ENCODE results near the gene OTUB1. TPM values are rescaled to one million over a fixed set of nuclear protein-coding genes. Genes with fewer than 3 reads are reported as not detected.

Gene OTUB1
- total and polyA plus RNA-seq, 9 of the 15 experiments (the other 6 are each of a cell fraction or from before 2014, with no cell fraction given), result 29.5 to 134 (median 66.1) TPM

DNA sequence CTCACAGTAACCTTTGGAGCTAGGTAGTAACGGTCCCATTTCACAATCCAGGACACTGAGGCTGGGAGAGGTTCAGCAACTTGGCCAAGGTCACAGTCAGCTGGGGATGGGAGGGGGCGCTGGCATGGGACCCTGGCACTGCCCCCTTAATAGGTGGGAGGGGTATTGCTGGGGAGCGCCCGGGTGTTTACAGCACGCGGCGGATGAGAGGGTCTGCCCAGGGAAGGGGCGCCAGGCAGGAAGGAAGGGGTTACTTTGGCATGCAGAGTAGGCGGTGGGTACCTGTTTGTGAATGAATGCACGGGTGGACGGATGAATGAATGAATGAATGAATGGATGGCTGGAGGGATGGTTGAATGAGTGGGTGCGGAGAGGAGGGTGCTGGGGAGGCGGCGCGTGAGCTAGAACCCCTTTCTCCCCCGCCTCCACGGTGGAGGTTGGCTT lies 48.9 kb downstream of the OTUB1 start:
- FAIRE-seq, result no peak
- no peaks in the 10 kb centered on the region for H3K79me2 ChIP-seq (ENCODE audit: control insufficient read depth, insufficient read depth, low read length)
- H3K4me2 ChIP-seq (ENCODE audit: insufficient read depth, low read length), result no peak overlapping the region
- peaks cover 0 to 41% of the 10 kb centered on the region in 2 experiments; a peak in 2 of 5 replicates for H3K4me1 ChIP-seq (replicated peaks in 1 of 2; ENCODE audit: control insufficient read depth in 2 of 2, insufficient read depth in 2 of 2, low read length in 2 of 2)
- H3K4me3 ChIP-seq, result no peak overlapping the region
- no peaks in the 10 kb centered on the region for H3K9me3 ChIP-seq (replicated peaks; ENCODE audit: control insufficient read depth, insufficient read depth, low read depth, low read length)
- H2AFZ ChIP-seq (ENCODE audit: low read depth, low read length), result no peak overlapping the region
- H3K9me1 ChIP-seq (ENCODE audit: control insufficient read depth, insufficient read depth, low read length), result no peaks in the 10 kb centered on the region
- no peak overlapping the region for H3K27ac ChIP-seq (ENCODE audit: extremely low read depth, low read depth, low read length)
- peaks cover 5 to 12% of the 10 kb centered on the region in 2 experiments; a peak in 2 of 5 replicates for H3K27me3 ChIP-seq (ENCODE audit: control insufficient read depth in 2 of 2, insufficient read depth in 2 of 2, low read length in 2 of 2)
- H3K9ac ChIP-seq (ENCODE audit: insufficient read depth in 1 of 2, low read depth in 2 of 2, low read length in 2 of 2), result no peak overlapping the region
- ChIA-PET POLR2A (no interaction called here), CTCF (ENCODE audit: low intra/inter-chr PET ratio) (no interaction called here)
- peaks cover 65% of the 10 kb centered on the region for H4K20me1 ChIP-seq (replicated peaks; ENCODE audit: control insufficient read depth, insufficient read depth, low read length)
- no TSS peak for BruUV-seq (replicated peaks)
- H3K36me3 ChIP-seq (ENCODE audit: control insufficient read depth, insufficient read depth, low read length), result no peaks in the 10 kb centered on the region
- ATAC-seq, result no peak
- intact Hi-C loops (cut with micrococcal nuclease), result no loop called here
- DNase-seq (ENCODE audit: extremely low read depth in 1 of 4, low spot score in 3 of 4), result no peak
- in situ Hi-C loops (cut with MboI), result no loop called here
- 40% methylated on average over 17 of the region's 17 CpGs for WGBS (ENCODE audit: insufficient coverage, low coverage, missing lambda C conversion rate)
- TF ChIP-seq ZNF24 (IDR thresholded peaks at IDR 0.05) (peak; percentile 68; the same call in 1 of the 2 replicates), CREB1 (IDR thresholded peaks at IDR 0.05) (no peak), CREB1 (CRISPR knock-in tag; IDR thresholded peaks at IDR 0.05) (no peak), POLR2G (IDR thresholded peaks at IDR 0.05; ENCODE audit: low read depth, low read length) (no peak)

DNA sequence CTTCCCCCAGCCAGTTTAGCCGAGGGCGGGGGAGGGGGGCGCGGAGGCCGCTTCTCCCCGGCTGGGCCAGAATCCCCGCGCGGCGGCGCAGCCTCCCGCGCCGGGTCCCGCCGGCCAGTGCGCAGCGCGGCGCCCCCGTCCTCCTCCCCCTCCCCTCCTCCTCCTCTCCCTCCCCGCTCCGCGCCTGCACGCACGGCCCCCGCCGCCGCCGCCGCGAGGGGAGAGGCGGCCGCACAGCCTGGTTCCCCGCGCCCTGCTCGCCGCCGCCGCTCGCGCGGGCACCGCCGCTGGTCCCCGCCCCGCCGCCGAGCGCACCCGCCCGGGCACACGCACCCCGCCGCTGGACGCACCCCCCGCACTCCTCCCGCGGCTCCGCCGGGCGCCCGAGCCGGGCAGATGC lies 49.3 kb downstream of the OTUB1 start, which contains the start of gene FLRT1:
Gene FLRT1, plus strand, starts transcription at position 356 of the 400 bp plus-strand sequence. CDS start 80,337 bp downstream, outside the sequence.
- Histone ChIP-seq H3K27ac (ENCODE audit: extremely low read depth, low read depth, low read length) (no peak within 1 kb of the TSS), H3K36me3 (ENCODE audit: control insufficient read depth, insufficient read depth, low read length) (no peaks in the 10 kb centered on the region), H3K9me3 (replicated peaks; ENCODE audit: control insufficient read depth, insufficient read depth, low read depth, low read length) (no peaks in the 10 kb centered on the region), H4K20me1 (replicated peaks; ENCODE audit: control insufficient read depth, insufficient read depth, low read length) (peaks cover 60% of the 10 kb centered on the region), H3K9ac (ENCODE audit: insufficient read depth in 1 of 2, low read depth in 2 of 2, low read length in 2 of 2) (peak within 1 kb of the TSS in 1 of 2 experiments; percentile 65; a peak in 2 of 4 replicates), H3K4me1 (replicated peaks in 1 of 2; ENCODE audit: control insufficient read depth in 2 of 2, insufficient read depth in 2 of 2, low read length in 2 of 2) (peaks cover 0 to 41% of the 10 kb centered on the region in 2 experiments; a peak in 2 of 5 replicates), H3K4me2 (ENCODE audit: insufficient read depth, low read length) (no peak within 1 kb of the TSS), H3K79me2 (ENCODE audit: control insufficient read depth, insufficient read depth, low read length) (no peaks in the 10 kb centered on the region), H3K27me3 (ENCODE audit: control insufficient read depth in 2 of 2, insufficient read depth in 2 of 2, low read length in 2 of 2) (peaks cover 5 to 12% of the 10 kb centered on the region in 2 experiments; a peak in 2 of 5 replicates), H2AFZ (ENCODE audit: low read depth, low read length) (no peak within 1 kb of the TSS), H3K9me1 (ENCODE audit: control insufficient read depth, insufficient read depth, low read length) (no peaks in the 10 kb centered on the region), H3K4me3 (no peak within 1 kb of the TSS; the same call in 1 of the 2 replicates)
- intact Hi-C loops (cut with micrococcal nuclease), result no loop called here
- in situ Hi-C loops (cut with MboI), result no loop called here
- CTCF ChIA-PET (ENCODE audit: low intra/inter-chr PET ratio), result no interaction called here
- POLR2A ChIA-PET, result interaction anchor here (1.5 kb wide), 1 partner anchor 11 kb away, joined by 4 read pairs; no protein-coding TSS in a partner anchor
- no peak for ATAC-seq
- WGBS (ENCODE audit: insufficient coverage, low coverage, missing lambda C conversion rate), result 0% methylated on average over 2 of the region's 64 CpGs
- BruUV-seq (replicated peaks), result no TSS peak
- no peak for FAIRE-seq
- TF ChIP-seq SMAD2 (IDR thresholded peaks at IDR 0.05; ENCODE audit: low read depth, low read length) (no peak), CHCHD3 (CRISPR knock-in tag; IDR thresholded peaks at IDR 0.05) (no peak), MTA2 (IDR thresholded peaks at IDR 0.05; ENCODE audit: low read depth) (no peak)
- TF ChIP-seq, protein P1, sequence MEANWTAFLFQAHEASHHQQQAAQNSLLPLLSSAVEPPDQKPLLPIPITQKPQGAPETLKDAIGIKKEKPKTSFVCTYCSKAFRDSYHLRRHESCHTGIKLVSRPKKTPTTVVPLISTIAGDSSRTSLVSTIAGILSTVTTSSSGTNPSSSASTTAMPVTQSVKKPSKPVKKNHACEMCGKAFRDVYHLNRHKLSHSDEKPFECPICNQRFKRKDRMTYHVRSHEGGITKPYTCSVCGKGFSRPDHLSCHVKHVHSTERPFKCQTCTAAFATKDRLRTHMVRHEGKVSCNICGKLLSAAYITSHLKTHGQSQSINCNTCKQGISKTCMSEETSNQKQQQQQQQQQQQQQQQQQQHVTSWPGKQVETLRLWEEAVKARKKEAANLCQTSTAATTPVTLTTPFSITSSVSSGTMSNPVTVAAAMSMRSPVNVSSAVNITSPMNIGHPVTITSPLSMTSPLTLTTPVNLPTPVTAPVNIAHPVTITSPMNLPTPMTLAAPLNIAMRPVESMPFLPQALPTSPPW (CRISPR knock-in tag; IDR thresholded peaks at IDR 0.05), result peak; percentile 23; the same call in 1 of the 2 replicates
- TF ChIP-seq, protein P2, sequence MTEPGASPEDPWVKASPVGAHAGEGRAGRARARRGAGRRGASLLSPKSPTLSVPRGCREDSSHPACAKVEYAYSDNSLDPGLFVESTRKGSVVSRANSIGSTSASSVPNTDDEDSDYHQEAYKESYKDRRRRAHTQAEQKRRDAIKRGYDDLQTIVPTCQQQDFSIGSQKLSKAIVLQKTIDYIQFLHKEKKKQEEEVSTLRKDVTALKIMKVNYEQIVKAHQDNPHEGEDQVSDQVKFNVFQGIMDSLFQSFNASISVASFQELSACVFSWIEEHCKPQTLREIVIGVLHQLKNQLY (CRISPR knock-in tag; conservative IDR thresholded peaks at IDR 0.05), result no peak
- peak in 2 of 4 experiments; percentile 61 to 67 for DNase-seq (ENCODE audit: extremely low read depth in 1 of 4, low spot score in 3 of 4)

Measured in K562 (cell line).